Peyer's patch (tissue), 4 donors: Measurements from ENCODE around the gene DMPK. TPM values are rescaled to one million over a fixed set of nuclear protein-coding genes. Genes with fewer than 3 reads are reported as not detected.

ENCODE experiments used
- DNase-seq, 3 donors: peaks; one replicate each; pipeline ENCODE4 v3.0.0-alpha.2; 2017 to 2019
- H3K27ac ChIP-seq, 4 donors: fragments of 200-600 bp; sonication (generic); one replicate each; pipeline ENCODE4 v1.5.1; 2016 to 2019
- H3K27me3 ChIP-seq, 2 donors: fragments of 200-600 bp; sonication (generic); one replicate each; pipeline ENCODE4 v1.5.1; 2019
- H3K36me3 ChIP-seq, 3 donors: fragments of 200-600 bp; sonication (generic); one replicate each; pipeline ENCODE4 v1.5.1; 2016 to 2019
- H3K4me1 ChIP-seq, 4 donors: fragments of 200-600 bp; sonication (generic); one replicate each; pipeline ENCODE4 v1.5.1; 2016 to 2019
- H3K4me3 ChIP-seq, 4 donors: fragments of 200-600 bp; sonication (generic); 1 replicate in 3 of 4; 2 replicates in 1 of 4; pipeline ENCODE4 v1.5.1; 2016 to 2019; ENCODE audit warnings: mild to moderate bottlenecking in 1 of 4
- H3K9me3 ChIP-seq, 4 donors: fragments of 200-600 bp; sonication (generic); one replicate each; pipeline ENCODE4 v1.5.1; 2016 to 2019; ENCODE audit warnings: mild to moderate bottlenecking in 1 of 4
- POLR2A ChIP-seq, 2 donors: fragments of 450-650 bp; IDR thresholded peaks; one replicate each; pipeline ENCODE4 v1.5.1; 2017; ENCODE audit warnings: antibody characterized with exemption in 2 of 2, mild to moderate bottlenecking in 2 of 2, moderate library complexity in 2 of 2
- total RNA-seq, 4 donors: library from RNA; depleted of rRNA; stranded (reverse); fragments of >200 nt; gene quantifications; one replicate each; pipeline ENCODE4 v1.1.0, GENCODE V29; 2016
- TF ChIP-seq, protein P1 (sequence below), 6 experiments: fragments of 450-650 bp in 4 of 6; fragments of 200-600 bp in 2 of 6; sonication (generic) in 1 of 6; IDR thresholded peaks; one replicate each; pipeline ENCODE4 v1.5.1; 2017 to 2019; ENCODE audit warnings: antibody characterized with exemption in 6 of 6, mild to moderate bottlenecking in 3 of 6, moderate library complexity in 1 of 6

Gene DMPK
- total RNA-seq, 4 donors from 2014 or later, result 10.5 to 63.5 (median 43.5) TPM

DNA sequence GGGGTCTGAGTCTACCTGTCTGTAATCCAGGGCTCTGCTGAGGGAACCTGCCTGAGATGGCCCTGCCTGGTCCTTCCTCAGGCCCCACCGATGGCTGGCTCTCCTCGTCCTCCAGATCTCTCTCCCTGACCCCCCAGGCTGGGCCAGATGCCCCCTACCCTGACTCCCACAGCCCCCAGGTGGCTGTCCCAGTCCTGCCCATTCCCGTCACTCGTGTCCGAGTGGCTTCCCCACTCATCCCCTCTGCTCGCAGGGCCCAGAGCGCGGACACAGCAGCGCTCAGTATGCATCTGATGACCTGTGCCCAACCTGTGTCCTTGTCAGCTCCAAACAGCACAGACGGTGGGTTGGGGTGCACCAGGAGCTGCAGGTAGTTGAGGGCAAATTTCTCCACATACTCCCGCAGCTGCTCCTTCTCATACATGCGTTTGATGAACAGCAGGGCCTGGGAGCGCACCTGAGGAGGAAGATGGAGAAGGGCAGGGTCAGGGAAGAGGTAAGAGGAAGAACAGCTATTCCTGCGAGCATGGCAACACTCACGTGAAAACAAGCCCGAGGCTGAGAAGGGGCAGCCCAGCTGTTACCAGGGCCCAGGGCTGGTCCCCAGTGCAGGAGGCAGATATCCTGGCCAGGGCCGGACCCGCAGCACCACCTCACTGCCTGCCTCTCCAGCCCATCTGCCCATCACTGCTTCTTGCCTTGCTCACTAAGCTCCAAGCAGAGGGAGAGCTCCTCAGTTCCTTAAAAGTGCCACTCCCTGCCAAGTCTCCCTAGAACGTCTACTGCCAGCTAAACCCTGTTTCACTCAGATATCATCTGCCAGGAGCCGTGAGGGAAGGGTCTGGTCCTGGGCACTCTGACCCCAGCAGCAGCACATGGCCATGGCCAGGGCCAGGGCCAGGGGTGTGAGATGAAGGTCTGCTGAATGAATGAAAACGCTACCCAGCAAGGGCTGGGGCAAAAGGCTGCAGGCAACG is 43.9 kb upstream of the DMPK start:
- no peak for DNase-seq
- peaks cover 0 to 91% (median 0%) of the 10 kb centered on the region in 3 donors for H3K36me3 ChIP-seq
- no peaks in the 10 kb centered on the region for H3K4me1 ChIP-seq
- H3K27me3 ChIP-seq, result no peaks in the 10 kb centered on the region
- TF ChIP-seq, protein P1, sequence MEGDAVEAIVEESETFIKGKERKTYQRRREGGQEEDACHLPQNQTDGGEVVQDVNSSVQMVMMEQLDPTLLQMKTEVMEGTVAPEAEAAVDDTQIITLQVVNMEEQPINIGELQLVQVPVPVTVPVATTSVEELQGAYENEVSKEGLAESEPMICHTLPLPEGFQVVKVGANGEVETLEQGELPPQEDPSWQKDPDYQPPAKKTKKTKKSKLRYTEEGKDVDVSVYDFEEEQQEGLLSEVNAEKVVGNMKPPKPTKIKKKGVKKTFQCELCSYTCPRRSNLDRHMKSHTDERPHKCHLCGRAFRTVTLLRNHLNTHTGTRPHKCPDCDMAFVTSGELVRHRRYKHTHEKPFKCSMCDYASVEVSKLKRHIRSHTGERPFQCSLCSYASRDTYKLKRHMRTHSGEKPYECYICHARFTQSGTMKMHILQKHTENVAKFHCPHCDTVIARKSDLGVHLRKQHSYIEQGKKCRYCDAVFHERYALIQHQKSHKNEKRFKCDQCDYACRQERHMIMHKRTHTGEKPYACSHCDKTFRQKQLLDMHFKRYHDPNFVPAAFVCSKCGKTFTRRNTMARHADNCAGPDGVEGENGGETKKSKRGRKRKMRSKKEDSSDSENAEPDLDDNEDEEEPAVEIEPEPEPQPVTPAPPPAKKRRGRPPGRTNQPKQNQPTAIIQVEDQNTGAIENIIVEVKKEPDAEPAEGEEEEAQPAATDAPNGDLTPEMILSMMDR (IDR thresholded peaks at IDR 0.05), result no peak
- no peak for TF ChIP-seq POLR2A (IDR thresholded peaks at IDR 0.05)
- H3K27ac ChIP-seq, result no peak overlapping the region
- H3K9me3 ChIP-seq, result no peaks in the 10 kb centered on the region
- no peak overlapping the region for H3K4me3 ChIP-seq

DNA sequence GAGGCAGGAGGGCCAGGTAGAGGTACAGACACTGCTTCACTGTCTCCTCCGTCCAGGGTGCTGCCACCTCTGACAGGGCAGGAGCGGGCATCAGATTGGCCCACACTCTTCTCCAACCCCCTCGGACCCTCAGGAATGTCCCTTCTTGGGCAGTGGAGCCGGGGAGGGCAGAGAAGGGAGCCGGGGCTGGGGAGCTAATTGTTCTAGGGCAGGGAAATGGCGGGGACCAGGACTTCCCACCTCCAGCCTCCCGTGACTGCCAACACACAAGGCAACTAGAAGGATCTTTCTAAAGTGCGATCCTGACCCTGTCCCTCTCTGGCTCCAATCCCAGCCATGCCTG is 42.9 kb upstream of the DMPK start:
- no peak for TF ChIP-seq POLR2A (IDR thresholded peaks at IDR 0.05)
- TF ChIP-seq, protein P1 (IDR thresholded peaks at IDR 0.05), result no peak
- Histone ChIP-seq H3K27me3 (no peaks in the 10 kb centered on the region), H3K4me3 (no peak overlapping the region), H3K9me3 (no peaks in the 10 kb centered on the region), H3K4me1 (no peaks in the 10 kb centered on the region), H3K27ac (no peak overlapping the region), H3K36me3 (peaks cover 0 to 91% (median 0%) of the 10 kb centered on the region in 3 donors)
- DNase-seq, result no peak

DNA sequence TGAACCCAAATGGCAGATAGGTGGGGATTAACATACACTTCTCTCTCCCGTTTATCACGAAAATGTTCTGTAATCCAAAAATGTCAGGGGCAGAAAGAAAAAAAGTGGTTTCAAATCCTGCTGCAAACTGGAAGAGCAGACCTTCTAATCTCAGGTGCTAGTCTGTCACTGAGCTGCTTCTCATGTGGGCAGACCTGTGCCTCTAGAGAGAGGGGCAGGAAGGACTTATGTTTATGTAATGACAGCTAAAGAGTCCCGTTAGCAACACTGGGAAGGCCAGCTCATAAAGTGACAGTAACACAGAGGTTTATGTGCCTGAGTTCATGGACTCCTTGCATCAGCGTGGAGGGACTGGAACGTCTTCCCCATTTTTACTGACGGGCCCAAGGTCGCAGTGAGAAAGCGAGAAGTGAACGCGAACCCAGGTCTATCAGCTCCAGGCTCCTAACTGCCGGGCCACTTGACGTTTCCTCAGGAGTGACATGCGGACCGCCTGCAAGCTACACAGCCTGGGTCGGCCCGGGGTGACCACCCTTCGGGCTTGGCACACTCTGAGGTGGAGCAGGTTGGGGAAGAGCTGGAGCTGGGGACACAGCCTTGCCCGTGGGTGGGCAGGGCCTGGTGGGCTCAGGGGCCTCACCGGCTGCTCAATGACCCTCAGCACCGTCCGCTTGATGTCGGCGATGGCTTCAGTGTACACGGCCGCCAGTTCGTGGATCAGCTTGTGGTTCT is 42.4 kb upstream of the DMPK start:
- Histone ChIP-seq H3K36me3 (peaks cover 0 to 91% (median 0%) of the 10 kb centered on the region in 3 donors), H3K4me3 (no peak overlapping the region), H3K9me3 (no peaks in the 10 kb centered on the region), H3K27me3 (no peaks in the 10 kb centered on the region), H3K27ac (no peak overlapping the region), H3K4me1 (no peaks in the 10 kb centered on the region)
- DNase-seq, result no peak
- TF ChIP-seq, protein P1 (IDR thresholded peaks at IDR 0.05), result no peak
- no peak for TF ChIP-seq POLR2A (IDR thresholded peaks at IDR 0.05)

DNA sequence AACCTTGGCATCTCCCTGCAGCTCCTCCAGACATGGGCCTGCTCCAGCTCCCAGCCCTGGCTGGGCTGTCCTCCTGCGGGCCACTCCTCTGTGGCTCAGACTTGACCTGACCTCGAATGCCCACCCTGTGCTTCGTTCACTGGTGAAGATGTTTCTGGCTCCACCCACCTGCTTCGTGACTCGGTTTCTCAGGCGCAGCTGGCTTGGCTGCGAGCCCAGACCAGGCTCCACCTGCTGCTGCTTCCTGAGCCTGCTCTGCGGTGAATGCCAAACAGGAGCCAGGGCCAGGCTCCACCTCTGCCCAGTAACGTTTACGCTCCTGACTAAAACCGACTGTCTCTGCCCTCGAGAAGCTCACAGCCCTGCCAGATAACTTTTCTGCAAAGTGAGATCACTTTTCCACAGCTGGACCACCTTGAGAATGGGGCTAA is 41.8 kb upstream of the DMPK start:
- no peak overlapping the region for H3K27ac ChIP-seq
- no peak for DNase-seq

DNA sequence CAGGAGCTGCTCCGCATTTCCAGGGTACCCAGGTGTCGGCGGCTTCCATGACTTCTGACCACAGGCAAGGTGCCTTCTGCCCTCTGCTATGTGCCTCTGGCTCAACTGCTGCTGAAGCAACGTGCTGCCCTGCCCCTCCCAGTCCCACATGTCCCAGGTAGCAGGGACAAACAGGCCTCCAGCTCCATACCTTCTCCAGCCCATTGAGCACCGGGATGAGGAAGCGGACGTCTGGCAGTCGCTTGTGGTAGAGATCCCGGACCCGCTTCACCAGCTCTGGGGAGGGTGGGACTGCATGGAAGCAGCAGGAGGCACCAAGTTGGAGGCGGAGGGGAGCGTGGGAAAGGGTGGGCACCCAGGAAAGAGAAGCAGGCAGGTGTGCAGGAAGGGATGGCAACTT is 40.9 kb upstream of the DMPK start:
- TF ChIP-seq, protein P1 (IDR thresholded peaks at IDR 0.05), result no peak
- TF ChIP-seq POLR2A (IDR thresholded peaks at IDR 0.05), result no peak
- DNase-seq, result no peak
- H3K4me3 ChIP-seq, result no peak overlapping the region
- H3K36me3 ChIP-seq, result peaks cover 0 to 83% (median 0%) of the 10 kb centered on the region in 3 donors
- H3K9me3 ChIP-seq, result no peaks in the 10 kb centered on the region
- H3K27me3 ChIP-seq, result no peaks in the 10 kb centered on the region
- no peaks in the 10 kb centered on the region for H3K4me1 ChIP-seq
- no peak overlapping the region for H3K27ac ChIP-seq

More for the DNA sequence above, 41.8 kb upstream of the DMPK start:
- H3K27me3 ChIP-seq, result no peaks in the 10 kb centered on the region
- H3K36me3 ChIP-seq, result peaks cover 0 to 86% (median 0%) of the 10 kb centered on the region in 3 donors
- no peak overlapping the region for H3K4me3 ChIP-seq
- H3K4me1 ChIP-seq, result no peaks in the 10 kb centered on the region
- no peaks in the 10 kb centered on the region for H3K9me3 ChIP-seq
- TF ChIP-seq, protein P1 (IDR thresholded peaks at IDR 0.05), result no peak
- no peak for TF ChIP-seq POLR2A (IDR thresholded peaks at IDR 0.05)
